Mesendoderm (in vitro differentiated cells): ENCODE measurements around the gene MICU1.
"Not testable (repeated sequence)": the region's sequence is repeated elsewhere in the genome, so short reads cannot be mapped to it uniquely, and the experiment has no call there.

ENCODE experiments used
- DNase-seq: peaks from one replicate; pipeline ENCODE4 v3.0.0; 2013
- H2AK5ac ChIP-seq: 2 replicates; pipeline ENCODE4 v1.6.1; 2013; ENCODE audit warnings: low read length, inconsistent platforms
- H2BK120ac ChIP-seq: 2 replicates; pipeline ENCODE4 v1.6.1; 2013; ENCODE audit warnings: low read depth, mild to moderate bottlenecking, low read length, moderate library complexity, mixed read lengths
- H2BK15ac ChIP-seq: replicated peaks from 2 replicates; pipeline ENCODE4 v1.6.1; 2013; ENCODE audit warnings: low read depth, mild to moderate bottlenecking, moderate library complexity
- H2BK5ac ChIP-seq: 2 replicates; pipeline ENCODE4 v1.6.1; 2013; ENCODE audit warnings: low read length, inconsistent platforms
- H3K18ac ChIP-seq: 2 replicates; pipeline ENCODE4 v1.6.1; 2013; ENCODE audit warnings: mild to moderate bottlenecking, low read length, mixed read lengths
- H3K23ac ChIP-seq: one replicate; pipeline ENCODE4 v1.6.1; 2013; ENCODE audit warnings: low read length
- H3K27ac ChIP-seq: 2 replicates; pipeline ENCODE4 v1.5.1; 2013; ENCODE audit warnings: low read depth, mild to moderate bottlenecking, inconsistent platforms, low read length, moderate library complexity
- H3K27me3 ChIP-seq: 2 replicates; pipeline ENCODE4 v1.6.1; 2013; ENCODE audit warnings: low read length, control low read depth, mild to moderate bottlenecking, inconsistent platforms; ENCODE audit not compliant: insufficient read depth, poor library complexity
- H3K36me3 ChIP-seq: 2 replicates; pipeline ENCODE4 v1.6.1; 2013; ENCODE audit warnings: low read length, inconsistent platforms; ENCODE audit not compliant: control insufficient read depth, insufficient read depth
- H3K4ac ChIP-seq: one replicate; pipeline ENCODE4 v1.6.1; 2013; ENCODE audit warnings: low read depth, mild to moderate bottlenecking, low read length, moderate library complexity
- H3K4me1 ChIP-seq: 2 replicates; pipeline ENCODE4 v1.6.1; 2013; ENCODE audit warnings: low read depth, low read length, inconsistent platforms; ENCODE audit not compliant: control insufficient read depth
- H3K4me2 ChIP-seq: 2 replicates; pipeline ENCODE4 v1.6.1; 2013; ENCODE audit warnings: low read length
- H3K4me3 ChIP-seq: 2 replicates; pipeline ENCODE4 v1.5.1; 2013; ENCODE audit warnings: mild to moderate bottlenecking, low read length
- H3K56ac ChIP-seq: one replicate; pipeline ENCODE4 v1.6.1; 2013; ENCODE audit warnings: low read length
- H3K79me1 ChIP-seq: 2 replicates; pipeline ENCODE4 v1.6.1; 2013; ENCODE audit warnings: low read length, inconsistent platforms
- H3K79me2 ChIP-seq: 2 replicates; pipeline ENCODE4 v1.6.1; 2013; ENCODE audit warnings: mild to moderate bottlenecking, low read length; ENCODE audit not compliant: control insufficient read depth, insufficient read depth
- H3K9ac ChIP-seq: 2 replicates; pipeline ENCODE4 v1.6.1; 2013; ENCODE audit warnings: low read length, inconsistent platforms
- H4K5ac ChIP-seq: one replicate; pipeline ENCODE4 v1.6.1; 2013; ENCODE audit warnings: low read length
- H4K8ac ChIP-seq: one replicate; pipeline ENCODE4 v1.6.1; 2013; ENCODE audit warnings: low read depth, mild to moderate bottlenecking, control low read depth, low read length, moderate library complexity
- WGBS: extraction: QIAGEN DNeasy Blood & Tissue Kit; methylation state at CpG from one replicate; pipeline ENCODE4 v1.1.7; 2013; ENCODE audit warnings: low lambda C conversion rate, missing lambda C conversion rate; ENCODE audit not compliant: insufficient coverage; ENCODE audit errors: extremely low coverage; 5-methylcytosine and 5-hydroxymethylcytosine counted together

The MICU1 gene

DNA sequence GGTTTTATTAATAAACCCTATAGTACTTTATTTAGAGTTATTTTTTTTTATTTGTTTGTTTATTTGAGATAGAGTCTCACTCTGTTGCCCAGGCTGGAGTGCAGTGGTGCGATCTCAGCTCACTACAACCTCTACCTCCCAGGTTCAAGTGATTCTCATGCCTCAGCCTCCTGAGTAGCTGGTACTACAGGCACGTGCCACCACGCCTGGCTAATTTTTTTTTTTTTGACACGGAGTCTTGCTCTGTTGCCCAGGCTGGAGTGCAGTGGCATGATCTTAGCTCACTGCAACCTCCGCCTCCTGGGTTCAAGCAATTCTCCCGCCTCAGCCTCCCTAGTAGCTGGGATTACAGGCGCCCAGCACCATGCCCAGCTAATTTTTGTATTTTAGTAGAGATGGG, 279.8 kb downstream of the MICU1 start:
- not testable (repeated sequence) for H2AK5ac ChIP-seq, H3K36me3 ChIP-seq, H3K79me1 ChIP-seq, H3K9ac ChIP-seq, H3K4ac ChIP-seq, H3K4me3 ChIP-seq, H3K79me2 ChIP-seq, DNase-seq, H2BK15ac ChIP-seq, H2BK5ac ChIP-seq, H3K4me2 ChIP-seq, H3K27ac ChIP-seq, H3K18ac ChIP-seq, H2BK120ac ChIP-seq, H4K5ac ChIP-seq, H3K56ac ChIP-seq, H3K27me3 ChIP-seq, H4K8ac ChIP-seq, H3K23ac ChIP-seq, H3K4me1 ChIP-seq
- WGBS: no CpG with 5 or more reads among the region's 7 CpGs

DNA sequence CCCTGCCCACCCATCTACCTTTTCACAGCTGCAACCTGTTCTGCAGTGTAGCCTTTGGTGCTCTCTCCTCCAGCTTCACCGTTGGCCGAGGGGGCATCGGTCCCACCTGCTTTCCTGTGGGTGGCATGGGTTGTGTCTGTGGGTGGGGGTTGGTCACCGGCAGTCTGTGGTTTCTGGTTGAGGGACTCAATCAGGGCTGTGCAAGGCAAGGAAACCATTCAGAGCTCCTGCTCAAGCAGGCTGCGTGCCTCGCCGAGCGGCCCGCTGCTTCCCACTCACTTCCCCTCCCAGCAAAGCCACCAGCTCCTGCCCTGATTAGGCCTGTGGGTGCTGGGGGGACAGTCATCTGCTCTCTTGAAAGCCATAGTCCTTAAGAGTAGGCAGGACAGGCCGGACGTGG, 280.9 kb downstream of the MICU1 start:
- Histone ChIP-seq H3K79me2 (peaks cover 1% of the 10 kb centered on the region), H3K18ac (no peak overlapping the region), H2BK15ac (no peak overlapping the region), H2BK5ac (no peak overlapping the region), H3K79me1 (peaks cover 4% of the 10 kb centered on the region), H3K23ac (no peak overlapping the region), H3K4me2 (no peak overlapping the region), H2BK120ac (no peak overlapping the region), H3K56ac (no peak overlapping the region), H3K36me3 (no peaks in the 10 kb centered on the region), H3K27ac (no peak overlapping the region), H3K27me3 (no peaks in the 10 kb centered on the region), H3K4ac (no peak overlapping the region), H3K9ac (no peak overlapping the region), H3K4me1 (no peaks in the 10 kb centered on the region), H2AK5ac (no peak overlapping the region), H4K8ac (no peak overlapping the region), H3K4me3 (no peak overlapping the region), H4K5ac (no peak overlapping the region)
- no peak for DNase-seq
- no CpG with 5 or more reads among the region's 11 CpGs for WGBS

DNA sequence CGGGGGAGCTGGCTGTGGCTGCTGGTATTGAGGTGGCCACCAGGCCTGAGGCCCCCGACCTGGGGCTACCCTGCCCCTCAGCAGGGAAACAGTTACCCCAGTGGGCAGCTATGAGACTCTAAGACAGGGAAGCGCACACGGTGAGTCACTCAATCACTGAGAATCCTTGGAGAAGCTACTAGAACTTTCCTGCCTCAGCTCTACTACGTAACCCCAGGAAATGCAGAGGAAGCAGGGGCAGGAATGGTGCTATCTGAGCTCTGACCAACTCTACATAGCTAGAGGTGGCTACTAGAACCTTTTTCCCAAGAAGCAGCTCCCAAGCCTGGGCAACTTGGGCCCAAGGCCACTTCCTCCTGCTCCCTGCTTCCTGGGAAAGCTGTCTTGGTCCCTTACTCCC, 283.0 kb downstream of the MICU1 start:
- no peak overlapping the region for H3K56ac ChIP-seq
- WGBS: no CpG with 5 or more reads among the region's 5 CpGs
- H3K4me1 ChIP-seq: no peaks in the 10 kb centered on the region
- H3K36me3 ChIP-seq: no peaks in the 10 kb centered on the region
- H2BK15ac ChIP-seq: no peak overlapping the region
- no peaks in the 10 kb centered on the region for H3K79me1 ChIP-seq
- no peaks in the 10 kb centered on the region for H3K27me3 ChIP-seq
- no peak for DNase-seq
- H3K79me2 ChIP-seq: peaks cover 1% of the 10 kb centered on the region
- H2AK5ac ChIP-seq: no peak overlapping the region
- H3K4ac ChIP-seq: no peak overlapping the region
- no peak overlapping the region for H3K23ac ChIP-seq
- no peak overlapping the region for H3K9ac ChIP-seq
- no peak overlapping the region for H3K18ac ChIP-seq
- no peak overlapping the region for H4K8ac ChIP-seq
- no peak overlapping the region for H2BK120ac ChIP-seq
- no peak overlapping the region for H3K4me3 ChIP-seq
- no peak overlapping the region for H4K5ac ChIP-seq
- no peak overlapping the region for H2BK5ac ChIP-seq
- no peak overlapping the region for H3K27ac ChIP-seq
- H3K4me2 ChIP-seq: no peak overlapping the region

- Histone ChIP-seq H3K23ac (no peak overlapping the region), H3K4me3 (no peak overlapping the region), H3K27ac (no peak overlapping the region), H3K4me1 (no peaks in the 10 kb centered on the region), H4K5ac (no peak overlapping the region), H2AK5ac (no peak overlapping the region), H3K79me1 (no peaks in the 10 kb centered on the region), H2BK120ac (no peak overlapping the region), H4K8ac (no peak overlapping the region), H3K4ac (no peak overlapping the region), H3K18ac (no peak overlapping the region), H3K27me3 (no peaks in the 10 kb centered on the region), H3K79me2 (no peaks in the 10 kb centered on the region), H3K36me3 (peaks cover 5% of the 10 kb centered on the region), H3K56ac (no peak overlapping the region), H3K9ac (no peak overlapping the region), H2BK5ac (no peak overlapping the region), H3K4me2 (no peak overlapping the region), H2BK15ac (no peak overlapping the region)
- DNase-seq: peak; percentile 82
- WGBS: no CpG with 5 or more reads among the region's 28 CpGs
Measured at GRCh38 chr10:72340510-72341261, 285.2 kb downstream of the MICU1 start.

DNA sequence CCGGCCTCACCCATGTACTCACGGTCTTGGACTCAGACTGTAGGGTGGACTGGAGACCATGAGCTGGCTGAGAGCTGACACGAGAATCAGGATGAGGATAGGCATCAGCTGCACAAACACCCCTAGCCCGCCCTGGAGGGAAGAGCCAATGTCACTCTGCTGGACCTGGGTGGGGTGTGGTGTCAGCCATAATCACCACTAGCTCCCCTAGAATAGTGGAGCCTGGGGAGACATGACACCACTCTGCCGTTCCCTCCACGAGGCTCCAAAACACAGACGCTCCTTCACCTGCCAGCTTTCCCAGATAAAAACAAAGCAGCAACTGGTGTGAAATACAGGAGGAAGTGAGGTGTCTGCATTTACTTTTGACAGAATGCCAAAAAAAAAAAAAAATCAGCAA, 287.7 kb downstream of the MICU1 start:
- Histone ChIP-seq H3K4me3 (no peak overlapping the region), H2BK15ac (no peak overlapping the region), H3K27ac (no peak overlapping the region), H3K9ac (no peak overlapping the region), H3K18ac (no peak overlapping the region), H4K8ac (no peak overlapping the region), H4K5ac (no peak overlapping the region), H3K4ac (no peak overlapping the region), H3K23ac (no peak overlapping the region), H3K36me3 (peaks cover 7% of the 10 kb centered on the region), H3K56ac (no peak overlapping the region), H2BK5ac (no peak overlapping the region), H3K4me1 (no peaks in the 10 kb centered on the region), H3K79me1 (no peaks in the 10 kb centered on the region), H3K27me3 (no peaks in the 10 kb centered on the region), H3K79me2 (no peaks in the 10 kb centered on the region), H2AK5ac (no peak overlapping the region), H3K4me2 (no peak overlapping the region), H2BK120ac (no peak overlapping the region)
- DNase-seq: no peak
- no CpG with 5 or more reads among the region's 7 CpGs for WGBS

DNA sequence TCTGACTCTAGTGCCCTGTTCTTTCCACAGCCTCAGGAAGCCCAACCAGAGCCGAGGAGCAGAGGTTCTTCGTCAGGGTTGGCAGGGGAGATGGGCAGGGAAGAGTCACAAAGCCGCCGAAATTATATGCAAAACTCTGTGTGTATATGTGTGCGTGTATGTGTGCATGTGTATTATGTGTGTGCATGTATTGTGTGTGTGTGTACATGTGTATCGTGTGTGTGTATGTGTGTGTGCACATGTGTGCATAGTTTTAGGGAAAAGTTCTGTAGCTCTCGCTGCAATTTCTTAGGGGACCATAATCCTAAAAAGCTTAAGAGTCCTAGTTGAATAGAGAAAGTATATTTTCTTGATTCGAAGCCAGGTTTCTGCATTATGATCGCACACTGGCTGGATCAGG, 288.2 kb downstream of the MICU1 start:
- no CpG with 5 or more reads among the region's 9 CpGs for WGBS

More for the DNA sequence above, 288.2 kb downstream of the MICU1 start:
- Histone ChIP-seq H3K4me3 (no peak overlapping the region), H3K18ac (no peak overlapping the region), H2BK15ac (no peak overlapping the region), H2BK5ac (no peak overlapping the region), H4K8ac (no peak overlapping the region), H3K4me2 (no peak overlapping the region), H3K9ac (no peak overlapping the region), H3K79me2 (no peaks in the 10 kb centered on the region), H3K4me1 (no peaks in the 10 kb centered on the region), H3K23ac (no peak overlapping the region), H3K4ac (no peak overlapping the region), H2BK120ac (no peak overlapping the region), H2AK5ac (no peak overlapping the region), H3K27ac (no peak overlapping the region), H3K56ac (no peak overlapping the region), H3K36me3 (peaks cover 7% of the 10 kb centered on the region), H4K5ac (no peak overlapping the region), H3K79me1 (no peaks in the 10 kb centered on the region), H3K27me3 (no peaks in the 10 kb centered on the region)
- no peak for DNase-seq
